GM21515 (cell line): ENCODE measurements around the gene COQ8B.
A peak's percentile ranks its signal among the peaks of the same experiment; 100 is the strongest.

Source experiments
- ATAC-seq: cut with Tn5 transposase; IDR thresholded peaks from one replicate; pipeline ENCODE4 v1.9.1; 2021; ENCODE audit not compliant: unreplicated experiment

COQ8B gene

DNA sequence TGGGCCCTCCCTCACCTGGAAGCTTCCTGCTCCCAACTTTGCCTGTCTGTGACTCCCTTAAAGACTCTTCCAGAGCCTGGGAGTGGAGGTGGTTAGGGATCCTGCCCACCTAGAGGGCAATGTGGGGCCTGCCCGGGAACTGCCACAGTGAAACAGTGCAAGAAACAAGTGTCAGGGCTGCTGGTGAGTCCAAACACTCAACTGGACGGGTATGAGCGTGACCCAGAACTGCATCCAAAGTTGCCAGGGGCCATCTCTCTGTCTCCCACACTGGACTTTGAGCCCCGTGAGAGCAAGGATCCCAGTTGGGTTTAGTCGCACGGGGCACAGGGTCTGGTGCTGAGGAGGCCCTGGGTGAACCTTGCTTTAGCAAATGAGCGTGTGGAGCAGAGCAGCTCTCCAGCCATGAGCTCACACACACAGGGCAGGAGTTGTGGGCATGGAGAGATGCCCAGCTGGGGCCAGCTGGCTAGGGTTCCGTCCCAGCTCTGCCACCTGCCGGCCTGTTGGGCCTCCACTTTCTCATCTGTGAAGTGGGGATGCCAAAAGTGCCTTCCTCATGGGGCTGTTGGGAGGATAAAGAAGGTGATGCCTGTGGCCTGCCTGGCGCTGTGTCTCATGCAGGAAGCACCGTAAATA is 23.4 kb downstream of the COQ8B start:
- no peak for ATAC-seq

DNA sequence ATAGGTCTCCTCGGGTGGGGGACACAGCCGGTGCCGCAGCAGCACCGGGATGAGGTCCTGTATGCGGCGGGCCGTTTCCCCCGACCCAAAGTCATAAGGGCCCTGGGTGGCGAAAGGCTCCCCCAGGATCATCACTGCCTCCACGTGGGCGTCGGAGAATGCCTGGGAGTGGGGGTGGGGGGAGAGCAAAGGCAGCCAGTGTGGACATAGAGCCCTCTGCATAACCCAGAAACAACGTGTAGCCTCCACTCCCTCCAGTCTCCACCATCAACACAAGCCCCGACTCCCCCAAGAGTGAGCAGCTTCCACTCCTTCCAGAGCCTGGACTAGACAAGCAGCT is 24.5 kb downstream of the COQ8B start:
- ATAC-seq = no peak

DNA sequence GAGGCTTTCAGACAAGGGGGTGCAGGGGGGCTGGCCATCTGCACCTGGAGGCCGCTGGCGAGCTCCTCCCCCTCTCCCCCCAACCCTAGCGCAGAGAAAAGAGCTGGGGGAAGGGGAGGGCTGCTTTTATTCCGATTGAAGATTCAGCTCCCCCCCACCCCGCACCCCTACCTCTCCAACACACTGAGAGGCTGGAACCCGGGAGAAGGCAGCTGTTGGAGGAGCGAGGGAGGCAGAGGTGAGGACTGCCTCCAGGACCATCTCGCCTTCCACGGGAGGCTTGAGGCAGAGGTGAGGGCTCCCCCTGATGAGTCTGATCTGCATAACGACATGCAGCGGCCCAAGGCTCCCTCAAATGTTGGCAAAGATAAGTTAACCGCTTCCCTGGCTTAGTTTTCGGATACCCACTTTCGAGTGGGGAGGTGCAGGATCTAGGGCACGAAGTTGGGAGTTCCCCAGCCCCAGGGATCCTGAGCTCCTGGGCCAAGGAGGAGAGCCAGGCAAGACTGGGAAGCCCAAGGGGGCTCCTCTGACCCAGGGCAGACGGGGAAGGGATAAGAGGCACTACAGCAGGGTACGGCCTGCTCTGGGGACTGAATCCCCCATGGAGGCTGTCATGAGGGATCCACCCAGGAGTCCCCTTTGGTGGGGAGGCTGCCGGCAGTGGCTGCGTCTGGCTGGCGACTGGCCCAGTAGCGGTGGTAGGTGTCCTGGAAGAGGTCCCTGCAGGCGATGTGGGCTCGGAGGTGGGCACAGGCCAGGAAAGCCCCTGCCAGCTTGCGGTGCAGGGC is 25.1 kb downstream of the COQ8B start:
- no peak for ATAC-seq

DNA sequence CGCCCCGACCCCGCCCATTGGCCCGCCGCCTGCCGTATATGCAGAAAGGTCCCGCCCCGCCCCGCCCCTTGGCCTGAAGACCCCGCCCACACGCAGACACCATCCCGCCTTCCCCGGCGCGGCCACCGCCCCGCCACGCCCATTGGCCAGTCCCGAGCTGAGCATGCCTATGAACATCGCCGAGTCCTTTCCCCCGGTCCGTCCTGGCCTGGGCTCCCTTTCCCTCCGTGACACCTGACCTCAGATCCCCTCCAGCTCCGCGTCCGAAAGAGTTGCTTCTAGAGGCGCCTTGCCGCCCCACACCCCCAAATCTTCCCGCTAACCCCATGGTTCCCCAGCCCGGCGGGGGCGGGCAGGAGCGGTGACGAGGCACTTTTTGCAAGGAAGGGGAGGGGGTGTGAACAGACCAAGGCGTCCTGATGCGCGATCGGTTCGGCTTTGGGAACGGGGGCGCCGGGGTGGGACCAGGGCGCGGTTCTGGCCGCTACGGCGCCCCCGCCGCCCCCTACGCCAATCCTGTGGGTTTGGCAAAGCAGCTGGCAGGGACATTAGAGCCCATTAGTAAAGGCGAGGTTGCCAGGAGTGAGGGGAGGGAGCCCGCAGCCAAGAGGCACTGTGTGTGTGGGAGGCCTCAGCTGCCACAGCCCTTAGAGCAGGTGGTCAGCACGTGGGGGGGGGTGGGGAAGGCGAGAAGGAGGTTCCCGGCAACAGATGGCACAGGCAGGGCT is 25.8 kb downstream of the COQ8B start:
- peak; percentile 44 for ATAC-seq

DNA sequence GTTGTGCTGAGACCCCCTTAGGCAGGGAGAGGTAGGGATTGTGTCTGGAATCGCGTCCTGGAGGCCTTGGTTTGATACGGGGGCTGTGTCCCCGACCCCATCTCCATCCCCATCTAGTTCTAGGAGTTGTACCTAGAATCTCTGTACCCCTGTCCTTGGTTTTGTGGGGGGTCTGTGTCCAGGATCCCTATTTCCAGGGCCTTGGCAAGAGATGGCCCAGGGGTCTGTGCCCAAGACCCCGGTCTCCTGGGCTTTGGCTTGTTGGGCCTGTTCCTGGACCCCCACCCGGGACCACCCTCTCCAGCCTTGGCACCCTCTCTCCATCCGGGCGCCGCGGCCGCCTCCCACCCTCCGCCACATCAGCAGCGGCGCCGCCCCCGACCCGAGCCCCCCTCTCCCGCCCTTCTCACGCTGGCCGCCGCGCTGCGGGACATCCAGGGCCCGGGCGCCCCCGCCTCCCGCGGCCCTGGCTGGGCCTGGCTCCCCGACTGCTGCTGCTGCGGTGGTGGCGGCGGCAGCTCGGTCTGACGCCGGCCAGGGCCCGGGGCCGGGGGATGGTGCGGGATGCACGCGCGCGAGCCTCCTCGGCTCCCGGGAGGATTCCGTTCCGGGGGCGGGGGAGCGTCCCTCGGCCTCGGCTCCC is 26.5 kb downstream of the COQ8B start, which contains the start of gene NUMBL:
TSS of gene NUMBL (minus strand) at position 602 of the 643 bp plus-strand sequence. CDS start at position 434, 168 bp downstream.
- no peak for ATAC-seq

DNA sequence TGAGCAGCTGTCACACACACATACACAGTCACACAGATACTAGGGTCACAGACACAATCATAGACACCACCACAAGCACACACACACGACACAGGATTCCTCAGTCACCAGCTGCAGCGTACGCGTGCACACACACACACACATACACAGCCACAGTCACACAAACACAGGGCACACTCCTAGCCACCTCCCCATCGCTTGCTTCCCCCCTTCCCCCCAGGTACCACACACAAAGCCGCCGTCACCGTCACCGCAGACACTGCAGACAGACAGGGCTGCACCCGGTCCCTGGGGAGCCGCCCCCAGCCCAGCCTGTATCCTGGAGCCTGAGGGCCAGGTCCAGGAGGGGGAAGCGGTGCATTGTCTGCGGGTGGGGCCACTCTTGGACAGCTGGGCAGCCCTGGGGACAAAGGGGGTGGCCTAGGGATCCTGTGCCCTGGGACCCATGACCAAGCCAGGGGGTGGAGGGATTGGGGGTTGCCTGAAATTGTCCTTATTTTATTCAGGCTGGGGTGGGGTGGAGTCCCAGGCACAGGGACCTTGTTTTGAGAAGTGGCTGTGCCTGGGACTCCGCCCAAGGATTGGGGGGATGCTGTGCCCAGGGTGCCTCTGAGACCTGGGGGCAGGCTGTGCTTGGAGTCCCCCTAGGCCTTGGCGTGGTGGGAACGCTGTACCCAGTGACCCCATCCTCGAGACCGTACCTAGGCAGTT is 27.2 kb downstream of the COQ8B start:
- no peak for ATAC-seq

DNA sequence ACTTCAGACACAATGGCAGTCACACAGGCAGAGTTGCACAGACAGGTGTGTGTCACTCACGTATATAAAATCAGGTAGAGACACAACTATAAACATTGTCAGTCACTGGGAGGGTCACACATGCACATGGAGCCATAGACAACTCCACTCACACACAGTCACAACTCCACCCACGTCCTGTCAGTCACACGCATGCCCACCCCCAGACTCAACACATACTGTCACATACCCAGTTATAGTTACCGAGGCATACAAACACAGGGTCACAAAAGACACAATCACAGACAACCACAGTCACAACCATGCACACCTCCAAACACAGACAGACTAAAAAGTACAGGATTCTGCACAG is 27.7 kb downstream of the COQ8B start:
- ATAC-seq = no peak

DNA sequence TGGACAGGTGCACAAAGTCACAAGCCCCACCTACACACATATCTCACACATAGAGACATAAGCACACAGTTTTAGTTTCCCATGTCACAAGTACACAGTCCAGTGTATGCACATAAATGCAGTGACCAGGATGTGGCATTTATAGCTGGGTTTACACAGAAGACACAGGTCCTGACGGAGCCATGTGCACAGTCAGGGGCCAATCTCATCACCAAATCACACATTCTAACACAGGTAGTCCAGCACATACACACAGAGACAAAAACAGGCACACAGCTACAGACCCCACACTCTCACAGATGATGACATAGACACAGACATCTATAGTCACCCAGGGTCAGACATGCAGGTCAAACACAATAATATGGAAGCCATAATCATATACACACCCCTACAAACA is 28.4 kb downstream of the COQ8B start:
- no peak for ATAC-seq

DNA sequence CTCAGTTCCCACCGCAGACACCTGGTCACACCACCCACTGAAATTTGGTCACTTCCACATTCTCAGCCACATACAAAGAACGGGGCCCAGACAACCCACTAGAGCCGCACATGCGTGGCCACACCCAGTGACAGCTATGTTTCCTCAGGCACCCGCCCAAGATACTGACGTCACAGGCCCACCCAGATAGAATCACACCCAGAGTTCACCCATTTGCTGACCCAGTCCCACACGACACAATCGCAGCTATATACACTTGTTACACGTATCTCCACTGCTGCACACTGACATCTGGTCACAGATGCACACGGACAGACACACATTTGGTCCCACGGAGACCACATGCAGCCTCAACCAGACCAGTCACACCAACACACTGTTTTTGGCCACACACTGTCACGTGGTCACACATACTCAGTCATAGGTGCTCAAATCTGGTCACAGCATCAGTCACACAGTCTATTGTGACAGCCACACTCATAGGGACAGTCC is 29.1 kb downstream of the COQ8B start:
- ATAC-seq = no peak

DNA sequence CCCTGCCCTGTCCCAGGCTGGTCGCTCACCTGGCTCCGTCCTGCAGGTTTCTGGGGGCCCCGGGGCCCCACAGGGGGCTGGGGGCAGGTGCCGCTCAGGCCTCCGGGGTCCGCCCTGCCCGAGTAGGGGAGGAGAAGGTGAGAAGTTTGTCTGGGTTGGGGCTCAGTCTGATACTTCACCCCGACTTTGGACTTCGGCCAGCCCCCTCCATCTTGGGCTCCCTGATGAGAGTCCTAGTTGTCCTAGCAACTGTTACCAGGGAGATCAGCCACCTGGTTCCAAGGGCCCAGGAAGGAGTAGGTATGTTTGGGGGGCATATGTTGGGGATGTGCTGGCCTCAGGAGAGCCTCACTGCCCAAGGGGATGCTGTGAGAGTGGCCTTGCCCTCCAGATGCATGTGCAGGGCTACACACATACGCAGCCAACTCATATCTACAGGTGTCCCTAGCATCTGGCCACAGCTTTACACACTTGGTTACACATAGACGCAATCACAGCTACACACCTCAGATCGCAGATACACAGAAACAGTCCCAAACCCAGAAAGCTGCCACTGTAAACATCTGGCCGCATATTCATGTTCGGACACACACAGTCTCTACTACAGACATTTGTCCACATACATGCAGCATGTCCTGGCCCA is 29.7 kb downstream of the COQ8B start:
- no peak for ATAC-seq

DNA sequence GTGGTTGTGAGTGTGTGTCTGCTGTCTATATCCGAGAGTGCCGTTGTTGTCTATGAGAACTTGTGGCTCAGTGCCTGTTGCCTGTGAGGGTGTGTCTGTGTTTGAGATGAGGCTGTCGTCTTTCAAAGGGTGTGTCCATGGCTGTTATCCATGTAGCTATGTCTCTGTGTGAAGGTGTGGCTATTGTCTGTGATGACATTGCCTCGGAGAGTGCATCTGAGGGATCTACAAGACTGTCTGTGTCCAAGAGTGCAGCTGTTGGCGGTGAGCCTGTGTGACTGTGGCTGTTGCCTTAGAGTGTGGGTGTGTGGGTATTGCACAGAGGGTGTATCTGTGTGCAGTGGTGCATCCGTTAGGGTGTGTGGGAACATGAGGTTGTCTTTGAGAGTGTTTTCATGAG is 31.1 kb downstream of the COQ8B start:
- ATAC-seq = no peak

DNA sequence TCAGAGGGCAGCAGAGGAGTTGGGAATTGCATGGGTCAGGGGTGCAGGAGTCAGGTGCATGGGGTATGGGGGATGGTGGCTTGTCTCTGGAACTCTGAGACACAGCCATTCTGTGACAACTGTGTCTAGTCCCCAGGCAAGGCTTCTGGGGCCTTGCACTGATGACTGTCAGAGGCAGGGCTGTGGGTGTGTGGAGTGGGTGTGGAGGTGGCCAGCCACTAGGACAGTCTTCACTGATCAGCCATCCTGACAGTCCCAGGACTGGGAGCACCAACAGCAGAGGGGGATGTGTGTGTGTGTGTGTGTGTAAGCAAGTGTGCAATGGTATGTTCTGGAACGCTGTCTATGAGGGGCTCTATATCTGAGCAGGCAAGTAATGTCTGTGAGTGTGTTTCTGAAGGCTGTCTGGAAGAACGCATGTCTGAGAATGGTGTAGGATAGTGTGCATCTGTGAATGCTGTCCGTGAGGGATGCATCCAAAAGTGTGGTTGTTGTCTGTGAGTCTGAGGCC is 31.6 kb downstream of the COQ8B start:
- ATAC-seq = no peak

DNA sequence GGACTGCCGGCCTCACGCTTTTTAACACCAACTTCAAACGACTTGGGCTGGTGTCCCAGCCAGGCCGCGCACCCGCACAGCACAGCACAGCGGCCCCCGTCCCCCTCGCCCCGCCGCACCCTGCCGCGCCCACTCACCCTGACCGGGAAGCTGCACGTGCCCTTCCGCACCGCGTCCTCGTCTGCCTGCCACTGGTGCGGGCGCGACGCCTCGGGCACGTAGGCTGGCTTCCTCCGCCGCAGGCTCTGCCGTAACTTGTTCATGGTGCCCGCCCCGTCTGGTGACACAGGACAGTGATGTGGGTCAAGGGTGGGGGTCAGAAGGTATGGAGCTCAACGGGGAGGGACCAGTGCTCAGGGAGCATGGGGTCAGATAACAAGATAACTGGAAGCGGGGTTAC is 32.4 kb downstream of the COQ8B start:
- ATAC-seq = no peak

DNA sequence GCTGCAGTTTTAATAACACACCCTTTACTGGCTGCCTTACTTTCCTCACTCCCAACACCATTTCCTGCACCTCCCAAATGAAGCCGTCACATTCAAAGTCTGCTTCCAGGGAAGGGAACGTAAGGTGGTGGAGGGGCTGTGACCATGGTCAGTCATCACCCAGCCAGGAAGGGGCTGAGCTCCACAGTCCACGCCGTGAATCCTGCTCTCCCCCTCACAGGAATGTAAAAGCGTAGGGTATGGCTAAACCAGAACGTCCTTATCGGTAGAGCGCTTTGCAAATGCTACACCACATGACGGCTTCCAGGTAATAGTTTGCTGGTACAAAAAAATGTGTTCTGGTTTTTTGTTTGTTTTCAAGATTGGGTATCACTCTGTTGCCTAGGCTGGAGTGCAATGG is 33.2 kb downstream of the COQ8B start:
- no peak for ATAC-seq

DNA sequence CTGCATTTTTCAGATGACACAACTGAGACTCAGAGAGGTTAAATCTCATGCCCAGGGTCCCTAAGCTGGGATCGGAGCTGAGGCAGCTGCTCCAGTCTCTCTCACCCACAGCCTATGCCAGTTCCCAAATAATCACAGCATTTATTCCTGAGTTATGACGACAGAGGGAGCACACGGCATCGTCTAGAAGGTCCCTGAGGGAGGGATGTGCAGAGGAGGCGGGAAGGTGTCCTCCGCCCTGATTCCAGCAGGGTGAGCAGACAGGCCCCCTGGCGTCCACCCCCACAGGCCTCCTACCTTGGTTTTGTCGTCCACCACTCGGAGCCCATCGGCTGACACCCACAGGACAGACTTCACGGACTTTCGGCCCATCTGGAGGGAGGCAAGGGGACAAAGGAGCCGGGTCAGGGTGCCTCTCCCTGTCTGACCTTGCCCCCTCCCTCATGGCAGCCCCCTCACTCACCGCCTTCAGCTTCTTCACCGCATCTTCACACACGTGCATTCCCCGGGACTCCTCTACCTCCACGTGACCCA is 34.2 kb downstream of the COQ8B start:
- no peak for ATAC-seq

DNA sequence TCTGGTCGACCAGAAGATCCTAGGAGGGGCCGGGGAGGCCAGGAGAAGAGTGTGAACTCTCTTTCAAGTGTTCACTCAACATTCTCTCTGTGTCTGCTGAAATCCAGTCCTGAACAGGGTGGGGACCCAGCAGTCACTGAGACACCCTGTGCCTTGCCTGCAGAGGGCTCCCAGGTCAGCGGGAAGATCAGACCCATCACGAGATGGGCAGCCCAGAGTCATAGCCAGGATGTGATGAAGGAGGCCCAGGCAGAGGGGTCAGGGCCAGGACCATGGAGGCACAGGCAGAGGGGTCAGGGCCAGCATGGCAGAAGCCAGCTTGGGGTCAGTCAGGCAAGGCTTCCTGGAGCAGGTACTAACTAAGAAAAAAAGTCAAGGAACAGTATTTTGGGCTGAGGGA is 35.6 kb downstream of the COQ8B start:
- ATAC-seq = no peak

DNA sequence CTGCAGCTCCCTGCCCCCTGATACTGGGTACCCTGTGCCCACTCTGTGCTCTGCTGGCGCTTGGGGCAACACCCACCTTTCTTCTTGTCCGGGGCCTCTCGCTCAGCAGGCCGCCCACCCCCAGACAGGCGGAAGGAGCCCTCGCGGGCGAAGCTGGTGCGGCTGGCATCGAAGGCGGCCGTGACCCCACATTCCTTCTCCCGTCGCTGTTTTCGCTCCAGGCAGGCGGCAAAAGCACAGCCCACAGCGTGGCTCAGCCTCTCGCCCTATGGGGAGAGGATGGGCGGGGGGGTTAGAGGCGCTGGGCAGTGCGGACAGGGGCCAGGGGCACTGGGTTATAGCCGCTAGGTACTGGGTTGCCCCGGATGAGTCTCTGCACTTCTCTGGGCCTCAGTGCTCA is 39.5 kb downstream of the COQ8B start:
- no peak for ATAC-seq

DNA sequence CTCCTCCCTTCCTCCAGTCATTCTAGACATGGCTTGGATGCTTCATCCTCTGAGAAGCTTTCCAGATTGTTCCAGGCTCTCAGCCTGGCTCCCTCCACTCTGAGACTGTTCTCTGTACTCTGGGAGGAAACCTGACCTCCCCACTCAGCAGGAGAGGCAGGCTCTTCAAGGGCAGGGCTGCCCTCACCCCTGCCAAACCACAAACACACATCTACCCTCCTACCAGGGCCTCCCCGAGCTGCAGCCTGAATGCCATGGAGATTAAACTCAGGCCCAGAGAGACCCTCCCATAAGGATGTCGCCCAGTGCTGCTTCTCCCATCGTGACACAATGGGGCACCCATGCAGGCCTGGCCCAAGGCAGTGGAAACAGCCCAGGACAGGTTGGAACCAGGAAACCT is 42.4 kb downstream of the COQ8B start:
- ATAC-seq = no peak

DNA sequence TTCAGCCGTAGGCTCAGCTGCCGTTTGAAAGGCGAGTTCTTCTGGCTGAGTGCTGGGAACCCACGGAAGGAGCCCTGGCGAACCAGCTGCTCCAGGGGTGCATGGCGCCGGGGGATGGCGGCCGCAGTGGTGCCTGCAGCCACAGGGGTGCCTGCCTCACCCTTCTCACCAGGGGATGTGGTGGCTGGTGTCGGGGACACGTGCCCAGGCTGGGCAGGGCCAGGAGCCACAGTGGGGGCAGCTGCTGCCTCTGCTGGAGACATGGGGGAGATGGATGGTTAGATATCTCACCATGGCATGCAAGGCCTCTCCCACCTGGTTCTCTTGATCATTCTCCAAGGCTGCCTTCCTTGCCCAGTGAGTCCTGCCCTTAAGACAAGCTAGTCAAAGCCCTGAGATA is 43.3 kb downstream of the COQ8B start:
- ATAC-seq = no peak
